ENCODE results near the gene CGREF1.

CGREF1 gene, protein sequence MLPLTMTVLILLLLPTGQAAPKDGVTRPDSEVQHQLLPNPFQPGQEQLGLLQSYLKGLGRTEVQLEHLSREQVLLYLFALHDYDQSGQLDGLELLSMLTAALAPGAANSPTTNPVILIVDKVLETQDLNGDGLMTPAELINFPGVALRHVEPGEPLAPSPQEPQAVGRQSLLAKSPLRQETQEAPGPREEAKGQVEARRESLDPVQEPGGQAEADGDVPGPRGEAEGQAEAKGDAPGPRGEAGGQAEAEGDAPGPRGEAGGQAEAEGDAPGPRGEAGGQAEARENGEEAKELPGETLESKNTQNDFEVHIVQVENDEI

DNA sequence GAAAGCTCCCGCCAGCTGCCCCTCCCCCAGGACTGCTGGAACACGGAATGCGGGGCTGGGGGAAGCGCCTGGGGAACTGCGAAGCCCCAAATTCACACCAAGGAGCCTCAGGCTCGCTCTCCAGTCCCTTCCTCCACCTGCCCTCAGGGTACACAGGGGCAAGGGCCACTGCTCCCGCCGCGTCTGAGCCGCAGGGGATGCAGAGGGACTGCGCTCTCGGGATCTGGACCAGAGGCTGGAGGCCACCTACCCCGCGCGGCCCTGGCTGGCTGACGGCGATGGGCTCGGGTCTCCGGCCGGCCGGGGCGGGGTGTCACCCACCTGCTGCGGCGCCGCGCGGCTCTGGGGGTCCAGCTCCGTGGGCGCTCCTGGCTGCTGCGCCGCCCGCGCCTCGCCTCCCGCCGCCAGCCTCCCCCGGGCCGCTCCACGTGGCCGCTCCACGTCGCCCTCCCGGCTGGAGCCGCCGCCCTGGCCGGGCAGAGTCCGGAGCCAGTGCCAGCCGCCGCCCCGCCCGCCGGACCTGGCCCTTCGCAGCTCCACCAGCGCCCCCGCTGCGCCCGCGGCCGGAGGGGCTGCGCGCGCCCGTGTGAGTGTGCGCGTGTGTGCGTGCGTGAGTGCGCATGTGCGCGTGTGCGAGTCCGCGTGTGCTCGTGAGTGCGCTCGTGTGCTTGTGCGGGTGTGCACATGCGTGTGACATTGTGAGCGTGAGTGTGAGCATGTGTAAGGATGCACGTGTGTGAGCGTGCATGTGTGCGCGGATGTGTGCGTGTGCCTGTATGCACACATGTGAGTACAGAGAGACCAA is at the start of gene CGREF1:
TSS of gene CGREF1 (minus strand) at position 604 of the 805 bp plus-strand sequence. CDS start 14,762 bp downstream, outside the sequence.
- DNase-seq, result no peak

DNA sequence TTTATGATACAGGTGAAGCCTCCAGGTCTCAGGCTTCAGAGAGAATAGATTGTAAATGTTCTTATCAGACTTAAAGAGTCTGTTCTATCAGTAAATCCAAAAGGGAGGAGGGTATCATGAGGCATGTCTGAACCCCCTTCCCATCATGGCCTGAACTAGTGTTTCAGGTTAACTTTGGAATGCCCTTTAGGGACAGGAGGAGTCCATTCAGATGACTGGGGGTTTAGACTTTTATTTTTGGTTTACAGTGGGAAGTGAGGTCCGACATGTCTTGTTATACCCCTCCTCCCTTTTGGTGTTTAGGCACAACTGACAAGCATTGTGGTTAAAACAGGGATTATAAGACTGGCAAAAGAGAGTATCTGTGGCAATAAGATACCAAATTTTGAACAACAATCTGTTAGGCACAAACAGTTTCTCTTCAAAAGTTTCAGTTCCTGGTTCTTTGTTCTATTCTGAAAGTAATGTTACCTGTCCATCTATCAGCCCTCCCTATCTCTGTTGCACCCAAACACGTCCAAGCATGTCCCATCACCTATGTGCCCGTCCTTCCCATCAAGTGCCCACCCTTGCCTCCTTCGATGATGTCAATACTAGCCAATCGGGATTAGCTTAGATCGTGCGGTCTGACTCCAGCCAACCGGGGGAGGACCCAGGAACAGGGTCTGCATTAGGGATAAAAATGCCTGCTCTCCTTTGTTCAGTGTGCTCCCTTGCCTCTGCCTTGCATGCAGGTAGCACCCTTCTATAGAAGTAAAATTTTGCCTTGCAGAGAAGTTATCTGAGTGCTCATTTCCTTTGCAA is 46.2 kb upstream of the CGREF1 start:
- DNase-seq, result no peak

DNA sequence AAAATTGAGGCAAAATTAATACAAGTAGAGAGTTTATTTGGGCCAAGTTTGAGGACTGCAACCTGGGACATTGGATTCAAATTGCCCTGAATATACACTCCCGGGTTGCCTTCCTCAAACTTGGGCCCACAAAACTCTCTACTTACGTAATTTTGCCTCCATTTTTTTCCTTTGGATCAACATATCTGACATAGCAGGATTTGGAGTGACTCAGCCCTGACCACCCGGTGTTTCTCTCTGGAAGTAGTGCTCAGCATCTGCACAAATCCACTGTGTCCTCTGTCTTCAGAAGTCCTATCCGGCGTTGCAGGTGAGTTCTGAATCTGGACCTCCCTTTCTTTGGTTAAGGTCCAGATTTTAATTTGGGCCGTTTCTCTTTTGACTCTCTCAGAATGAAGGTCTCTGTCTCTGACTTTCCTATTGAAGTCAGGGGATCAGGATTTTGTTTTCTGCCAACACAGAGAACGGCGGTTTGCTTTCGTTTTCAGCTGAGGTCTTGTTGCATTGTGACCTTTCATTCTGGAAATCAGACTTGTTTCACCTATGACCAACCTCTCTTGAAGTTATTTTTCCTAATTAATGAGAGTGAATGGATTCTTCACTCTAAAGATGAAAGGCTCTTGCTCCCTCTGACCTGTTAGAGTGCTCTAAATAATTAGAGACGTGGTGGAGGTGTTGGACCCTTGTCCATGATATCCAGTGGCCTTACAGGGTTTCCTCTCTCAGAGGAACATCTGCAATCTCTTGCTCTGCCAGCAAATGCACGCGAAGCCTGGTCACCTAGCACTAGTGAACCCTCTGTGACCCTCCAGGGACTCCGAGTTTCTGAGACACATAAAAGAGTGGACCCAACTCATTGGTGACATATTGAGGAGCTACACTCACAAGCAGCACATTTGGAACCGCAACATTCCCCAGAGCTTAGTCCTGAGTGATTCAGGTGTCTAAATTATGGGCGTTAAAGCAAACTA is 43.5 kb upstream of the CGREF1 start:
- no peak for DNase-seq

DNA sequence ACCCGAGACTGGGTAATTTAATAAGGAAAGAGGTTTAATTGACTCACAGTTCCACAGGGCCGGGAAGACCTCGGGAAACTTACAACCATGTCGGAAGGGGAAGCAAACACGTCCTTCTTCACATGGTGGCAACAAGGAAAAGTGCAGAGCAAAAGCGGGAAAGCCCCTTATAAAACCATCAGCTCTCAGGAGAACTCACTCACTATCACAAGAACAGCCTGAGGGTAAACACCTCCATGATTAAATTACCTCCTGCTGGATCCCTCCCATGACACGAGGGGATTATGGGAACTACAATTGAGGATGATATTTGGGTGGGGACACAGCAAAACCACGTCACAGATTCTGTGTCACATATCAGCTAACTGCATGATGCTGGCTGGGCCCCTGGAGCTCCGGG is 41.3 kb upstream of the CGREF1 start:
- DNase-seq, result no peak

DNA sequence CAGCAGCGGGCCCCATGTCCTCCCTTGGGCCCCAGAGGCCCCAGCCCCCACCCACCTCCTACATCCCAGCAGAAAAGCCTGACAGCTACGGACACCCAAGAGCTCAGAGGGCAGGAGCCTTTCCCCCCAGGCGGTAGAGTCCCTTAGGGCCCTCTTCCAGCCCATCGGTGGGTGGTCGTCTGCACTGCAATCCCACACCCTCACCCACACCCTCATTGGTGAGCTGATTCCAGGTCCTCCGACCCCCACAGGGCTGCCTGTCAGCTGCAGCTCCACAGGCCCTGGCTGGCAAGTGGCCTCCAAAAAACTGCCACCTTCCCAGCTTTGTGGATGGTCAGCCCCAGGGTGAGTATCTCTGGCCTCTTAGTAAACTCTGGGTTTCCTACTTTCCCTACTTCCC is 40.3 kb upstream of the CGREF1 start:
- DNase-seq, result no peak

DNA sequence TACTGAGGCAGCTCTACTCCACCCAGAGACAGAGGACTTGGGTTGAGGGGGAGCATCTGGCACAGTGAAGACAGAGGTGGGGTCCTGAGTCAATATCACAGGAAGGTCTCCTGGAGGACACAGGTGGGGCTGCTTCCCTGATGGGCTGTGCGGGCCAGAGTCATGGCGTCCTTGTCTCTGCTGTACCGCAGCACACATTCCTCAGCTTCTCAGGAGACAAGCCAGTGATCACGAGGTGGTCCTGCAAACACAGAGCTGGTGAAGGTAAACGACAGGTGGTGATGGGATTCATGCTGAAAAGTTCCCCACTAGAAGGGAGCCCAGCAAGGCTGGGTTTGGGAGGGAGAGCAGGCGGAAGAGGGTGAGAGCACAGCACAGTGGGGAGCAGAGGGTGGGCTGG is 39.5 kb upstream of the CGREF1 start:
- DNase-seq, result no peak

DNA sequence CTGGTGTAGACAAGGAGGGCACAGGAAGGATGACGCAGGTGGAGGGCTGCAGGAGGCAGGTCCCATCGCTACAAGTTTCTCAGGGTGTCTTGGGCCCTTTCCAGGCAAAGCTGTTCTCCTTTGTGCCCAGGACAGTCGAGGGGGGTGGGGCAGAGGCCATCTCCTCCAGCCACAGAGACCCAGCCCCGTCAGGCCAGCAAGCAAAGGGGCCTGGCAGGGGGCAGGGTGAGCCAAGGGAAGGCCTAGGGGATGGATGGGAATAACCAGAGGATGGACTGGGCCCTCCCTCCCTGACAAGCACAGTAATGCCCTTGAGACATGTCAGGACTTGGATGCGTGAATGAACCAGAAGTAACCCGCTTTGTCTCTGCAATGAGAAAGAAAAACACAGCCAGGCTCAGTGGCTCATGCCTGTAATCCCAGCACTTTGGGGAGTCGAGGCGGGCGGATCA is 36.2 kb upstream of the CGREF1 start:
- DNase-seq, result no peak

DNA sequence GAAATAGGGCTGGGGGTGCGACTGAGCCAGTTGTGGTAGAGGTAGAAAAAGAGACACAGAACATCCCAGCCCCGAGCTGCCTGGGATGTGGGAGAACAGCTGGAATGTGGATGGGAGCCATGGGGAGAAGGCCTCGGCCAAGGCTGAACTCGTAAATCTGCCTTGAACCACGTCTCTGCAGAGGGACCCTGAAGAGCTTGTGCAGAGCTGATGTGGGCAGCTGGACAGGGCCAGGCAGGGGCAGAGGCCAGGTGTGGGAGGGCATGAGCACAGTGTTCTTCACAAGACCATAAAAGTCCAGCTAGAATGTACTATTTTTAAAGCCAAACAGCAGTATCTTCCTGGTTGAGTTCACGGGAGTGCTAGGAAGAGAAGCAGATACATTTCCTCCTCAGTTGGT is 35.6 kb upstream of the CGREF1 start:
- DNase-seq, result no peak

DNA sequence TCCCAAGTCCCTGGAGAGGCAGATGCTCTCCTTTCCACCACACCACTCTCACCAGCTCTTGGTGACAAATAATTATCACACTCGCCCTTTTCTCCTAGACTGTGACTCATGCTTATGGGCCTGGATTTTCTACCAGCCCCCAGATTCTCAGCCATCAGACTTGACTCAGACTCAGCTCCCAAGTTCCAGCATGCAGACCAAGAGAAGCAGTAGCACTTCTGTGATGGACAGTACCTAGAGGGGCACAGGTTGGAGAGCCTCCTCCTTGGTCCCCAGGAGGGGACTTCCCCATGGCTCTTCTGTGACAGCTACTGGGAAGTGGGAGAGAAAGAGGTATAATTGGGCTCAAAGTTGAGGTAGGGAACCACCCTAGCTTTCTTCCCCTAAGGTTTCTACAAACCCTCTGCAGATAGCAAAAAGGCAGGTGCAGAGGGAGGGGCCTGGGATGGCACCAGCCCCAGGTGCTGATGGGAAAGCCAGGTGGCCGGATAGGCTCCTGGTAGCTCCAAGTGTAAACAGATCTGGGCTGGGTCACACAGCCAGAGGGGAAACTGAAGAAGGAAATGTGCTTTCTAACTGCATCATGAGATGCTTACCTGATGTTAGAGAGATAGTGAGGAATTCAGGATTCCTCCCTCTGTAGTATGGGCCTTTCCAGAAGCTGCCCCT is 34.0 kb upstream of the CGREF1 start:
- peak; percentile 18 for DNase-seq

DNA sequence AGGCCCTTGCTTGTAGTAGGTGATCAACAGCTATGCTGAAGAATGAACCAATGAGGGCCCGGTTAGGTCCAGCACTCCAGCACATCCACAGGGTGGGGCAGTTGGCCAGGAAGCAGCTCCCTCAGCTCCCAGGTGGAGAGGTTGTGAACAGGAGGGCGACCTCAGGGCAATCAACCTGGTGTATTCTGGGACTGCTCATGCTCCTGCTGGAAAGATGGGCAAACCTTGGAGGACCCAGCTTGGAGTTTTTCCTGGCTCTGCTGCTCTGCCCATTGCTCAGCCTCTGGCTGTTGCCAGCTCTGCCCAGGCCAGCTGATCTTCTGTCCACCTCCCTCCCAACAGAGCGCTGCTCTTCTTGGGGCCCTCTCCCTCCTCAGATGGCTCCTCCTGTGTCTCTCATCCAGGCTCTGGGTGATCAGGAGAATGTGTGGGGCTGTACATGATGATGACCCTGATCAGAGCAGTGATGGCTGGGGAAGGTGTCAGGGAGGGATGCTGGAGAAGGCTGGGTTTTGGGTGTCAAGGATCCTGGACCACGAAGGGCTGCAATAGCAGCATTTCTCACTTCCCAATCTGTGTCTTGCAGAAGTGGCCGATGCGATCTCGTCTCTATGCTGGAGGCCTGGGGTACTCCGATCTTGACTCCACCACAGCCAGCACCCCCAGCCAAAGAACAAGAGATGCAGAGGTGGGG is 33.3 kb upstream of the CGREF1 start:
- DNase-seq, result no peak

DNA sequence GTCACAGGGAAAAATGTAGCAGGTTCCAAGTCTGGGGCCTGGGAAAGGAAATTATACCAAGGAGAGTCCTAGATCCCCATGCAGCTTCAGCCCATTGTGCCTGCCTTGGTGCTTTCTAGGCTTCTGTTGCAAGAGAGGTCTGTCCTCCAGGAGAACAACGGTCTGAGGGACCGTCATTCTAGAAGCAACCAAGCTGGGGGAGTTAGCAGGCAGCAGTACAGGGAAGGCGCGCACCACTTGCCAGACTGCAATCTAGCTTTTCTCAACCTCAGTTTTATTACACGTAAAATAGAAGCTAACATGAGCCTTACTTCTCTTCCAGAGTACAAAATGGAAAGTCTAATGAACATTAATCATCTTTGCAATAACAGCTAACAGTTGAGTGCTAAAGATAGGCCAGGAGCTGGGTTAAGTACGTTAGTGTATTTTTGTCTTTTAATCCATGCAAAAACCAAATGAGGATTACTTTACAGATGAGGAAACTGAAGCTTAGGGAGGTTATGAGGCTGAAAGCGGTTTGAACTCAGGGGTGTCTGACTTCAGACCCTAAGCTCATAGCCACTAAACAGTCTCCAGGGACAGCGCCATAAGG is 31.8 kb upstream of the CGREF1 start:
- no peak for DNase-seq

DNA sequence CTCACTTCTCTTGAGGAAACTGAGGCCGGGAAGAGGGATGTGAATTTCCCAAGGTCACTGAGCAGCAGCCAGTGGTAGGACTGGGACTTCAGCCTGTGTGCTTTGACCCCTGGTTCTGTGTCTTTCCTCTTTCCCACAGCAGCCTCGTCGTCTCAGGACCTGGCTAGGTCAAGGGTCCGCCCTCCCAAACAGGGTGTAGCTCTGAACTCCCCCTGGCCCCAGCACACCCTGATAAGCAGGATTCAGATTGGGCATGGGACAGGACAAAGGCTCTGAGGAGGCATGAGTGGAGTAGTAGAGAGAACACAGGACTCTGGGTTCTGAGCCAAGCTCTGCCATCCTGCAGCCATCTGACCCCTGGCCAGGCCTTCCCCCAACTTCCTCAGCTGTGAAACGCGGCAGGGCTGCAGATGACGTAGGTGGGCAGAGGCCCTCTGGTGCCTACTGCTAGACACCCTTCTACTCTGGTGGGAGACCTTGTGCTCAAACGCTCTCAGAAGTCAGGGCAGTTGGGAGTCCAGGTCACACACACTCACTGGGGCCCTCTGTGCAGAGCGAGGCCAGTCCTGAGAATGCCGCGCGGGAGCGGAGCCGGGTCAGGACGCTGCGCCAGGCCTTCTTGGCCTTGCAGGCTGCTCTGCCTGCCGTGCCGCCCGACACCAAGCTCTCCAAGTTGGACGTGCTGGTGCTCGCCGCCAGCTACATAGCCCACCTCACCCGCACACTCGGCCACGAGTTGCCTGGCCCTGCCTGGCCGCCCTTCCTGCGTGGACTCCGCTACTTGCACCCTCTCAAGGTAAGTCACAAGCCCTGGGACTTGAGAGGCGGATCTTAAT is 30.9 kb upstream of the CGREF1 start:
- no peak for DNase-seq

DNA sequence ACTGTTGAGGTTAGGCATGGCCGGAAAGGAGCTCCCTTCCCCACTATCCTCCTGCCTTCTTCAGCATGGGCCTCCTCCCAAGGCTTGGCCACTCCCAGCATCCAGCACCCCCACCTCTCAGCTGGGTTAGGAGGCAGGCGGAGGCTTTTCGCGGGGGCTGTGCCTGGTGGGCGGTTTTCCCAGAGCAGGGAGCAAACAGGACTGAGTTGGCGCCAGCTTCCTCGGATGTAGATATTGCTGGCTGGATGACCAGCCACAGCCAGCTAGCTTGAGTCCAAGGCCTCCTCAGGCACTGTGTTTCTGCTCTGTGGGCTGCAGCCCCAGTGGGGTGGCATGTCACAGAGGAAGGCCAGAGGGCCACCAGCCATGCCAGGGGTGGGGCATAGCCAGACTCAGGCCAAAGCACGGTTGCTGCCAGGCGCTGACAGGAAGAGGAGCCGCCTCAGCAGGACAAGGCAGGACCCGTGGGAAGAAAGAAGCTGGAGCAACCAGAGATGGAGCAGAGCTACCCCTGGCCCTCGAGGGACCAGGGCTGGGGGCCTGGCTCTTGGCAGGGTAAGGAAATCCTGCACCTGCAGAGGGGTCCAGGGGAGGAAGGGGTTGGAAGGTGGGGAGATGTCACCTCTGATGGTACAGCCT is 30.0 kb upstream of the CGREF1 start, which contains the start of gene TCF23:
TSS of gene TCF23 (plus strand) at position 204 of the 639 bp plus-strand sequence. CDS start at position 334, 130 bp downstream.
- DNase-seq, result no peak

DNA sequence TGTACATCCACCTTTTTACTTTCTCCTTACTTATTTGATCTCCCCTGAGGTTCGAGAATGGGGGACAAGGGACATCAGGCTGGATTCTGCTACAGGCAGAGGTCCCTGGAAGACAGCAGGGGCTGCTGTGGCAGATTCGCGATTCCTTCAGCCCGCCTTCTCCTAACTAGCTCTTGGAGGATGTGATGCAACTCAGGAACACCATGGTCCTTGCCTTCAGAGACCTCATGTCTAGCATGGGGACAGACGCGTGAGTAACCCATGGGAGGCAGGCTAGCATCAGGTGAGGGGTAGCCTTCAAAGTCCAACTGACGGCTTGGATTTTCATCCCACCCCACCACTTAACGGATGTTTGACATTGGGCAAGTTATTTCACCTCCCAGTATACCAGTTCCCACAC is 29.0 kb upstream of the CGREF1 start:
- DNase-seq, result no peak

DNA sequence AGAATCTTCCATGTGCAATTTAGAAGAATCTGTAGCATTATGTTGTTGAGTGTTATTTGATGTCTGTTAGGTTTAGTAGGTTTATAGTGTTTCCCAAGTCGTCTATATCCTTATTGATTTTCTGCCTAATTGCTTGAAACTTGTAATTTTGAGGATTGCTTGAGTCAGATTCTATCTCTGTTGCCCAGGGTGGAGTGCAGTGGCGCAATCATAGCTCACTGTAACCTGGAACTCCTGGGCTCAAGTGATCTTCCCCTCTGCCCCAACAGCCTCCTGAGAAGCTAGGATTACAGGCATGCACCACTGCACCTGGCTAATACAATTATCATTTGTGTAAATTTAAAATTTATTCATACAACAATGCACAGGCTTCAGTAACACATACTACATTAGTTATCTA is 26.8 kb upstream of the CGREF1 start:
- no peak for DNase-seq

DNA sequence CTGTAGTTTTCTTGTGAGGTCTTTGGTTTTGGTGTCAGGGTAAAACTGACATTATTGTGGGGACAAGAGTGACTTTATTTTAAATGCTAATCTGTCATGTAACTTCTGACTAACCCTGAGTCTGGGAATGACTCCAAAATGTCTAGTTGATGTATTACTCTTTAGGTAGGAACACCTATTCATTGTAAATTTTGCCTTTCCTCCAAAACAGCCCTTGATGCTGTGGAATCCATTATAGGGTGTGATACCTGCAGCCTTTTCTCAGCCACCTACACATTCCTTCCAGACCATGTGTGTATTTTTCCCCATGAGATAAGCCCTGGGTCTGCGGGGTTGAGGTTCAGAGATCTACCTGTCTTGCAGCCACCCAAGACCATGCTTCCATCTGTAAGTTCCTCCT is 24.4 kb upstream of the CGREF1 start:
- DNase-seq, result no peak

DNA sequence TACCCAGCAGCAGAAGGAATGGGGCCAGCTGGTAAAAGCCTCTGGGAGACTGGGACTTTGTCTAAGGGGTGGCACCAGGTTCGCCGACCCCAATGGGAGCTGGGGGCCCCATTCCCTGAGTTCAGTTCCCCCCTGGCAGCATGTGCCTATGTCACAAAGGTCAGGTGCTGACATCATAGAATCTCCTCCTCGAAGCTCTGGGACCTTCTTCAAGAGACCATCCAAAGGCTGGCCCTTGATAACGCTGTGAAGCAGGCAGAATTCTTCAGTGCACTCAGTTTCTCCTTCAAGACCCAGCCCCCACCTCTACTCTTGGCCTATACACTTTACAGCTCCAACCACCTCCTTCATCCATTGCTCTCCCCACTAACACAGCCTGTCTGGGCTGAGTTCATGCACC is 20.4 kb upstream of the CGREF1 start, which contains the start of gene PRR30:
TSS of gene PRR30 (minus strand) at position 101 of the 400 bp plus-strand sequence. CDS start 1,081 bp downstream, outside the sequence.
- no peak for DNase-seq

DNA sequence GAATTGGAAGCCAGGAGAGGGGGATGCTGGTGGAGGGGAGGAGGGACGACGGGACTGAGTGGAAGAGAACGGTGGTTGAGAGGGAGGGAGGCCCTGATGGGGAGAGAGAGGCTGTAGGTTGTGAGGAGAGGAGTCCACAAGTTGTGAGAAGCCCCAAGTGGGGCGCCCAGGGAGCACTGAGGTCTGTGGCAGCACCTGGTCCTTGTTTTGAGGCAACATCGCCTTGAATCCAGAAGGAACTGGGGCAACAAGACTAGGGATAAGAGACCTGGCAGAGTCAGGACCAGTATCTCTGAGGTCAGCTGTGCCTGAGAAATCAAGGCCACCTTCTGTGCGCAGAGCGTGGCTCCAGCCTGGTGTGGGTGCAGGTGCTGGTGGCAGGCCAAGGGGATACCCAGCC is 19.2 kb upstream of the CGREF1 start:
- no peak for DNase-seq

Measured in fibroblast of skin of right quadriceps (primary cell).